AML-193 (cell line): ENCODE data around the gene PACSIN1.

Experiments used
- DNase-seq, 2 experiments: peaks; one replicate each; lab custom pipeline; 2025; lab: John Stamatoyannopoulos, UW

Gene PACSIN1, protein sequence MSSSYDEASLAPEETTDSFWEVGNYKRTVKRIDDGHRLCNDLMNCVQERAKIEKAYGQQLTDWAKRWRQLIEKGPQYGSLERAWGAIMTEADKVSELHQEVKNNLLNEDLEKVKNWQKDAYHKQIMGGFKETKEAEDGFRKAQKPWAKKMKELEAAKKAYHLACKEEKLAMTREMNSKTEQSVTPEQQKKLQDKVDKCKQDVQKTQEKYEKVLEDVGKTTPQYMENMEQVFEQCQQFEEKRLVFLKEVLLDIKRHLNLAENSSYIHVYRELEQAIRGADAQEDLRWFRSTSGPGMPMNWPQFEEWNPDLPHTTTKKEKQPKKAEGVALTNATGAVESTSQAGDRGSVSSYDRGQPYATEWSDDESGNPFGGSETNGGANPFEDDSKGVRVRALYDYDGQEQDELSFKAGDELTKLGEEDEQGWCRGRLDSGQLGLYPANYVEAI

DNA sequence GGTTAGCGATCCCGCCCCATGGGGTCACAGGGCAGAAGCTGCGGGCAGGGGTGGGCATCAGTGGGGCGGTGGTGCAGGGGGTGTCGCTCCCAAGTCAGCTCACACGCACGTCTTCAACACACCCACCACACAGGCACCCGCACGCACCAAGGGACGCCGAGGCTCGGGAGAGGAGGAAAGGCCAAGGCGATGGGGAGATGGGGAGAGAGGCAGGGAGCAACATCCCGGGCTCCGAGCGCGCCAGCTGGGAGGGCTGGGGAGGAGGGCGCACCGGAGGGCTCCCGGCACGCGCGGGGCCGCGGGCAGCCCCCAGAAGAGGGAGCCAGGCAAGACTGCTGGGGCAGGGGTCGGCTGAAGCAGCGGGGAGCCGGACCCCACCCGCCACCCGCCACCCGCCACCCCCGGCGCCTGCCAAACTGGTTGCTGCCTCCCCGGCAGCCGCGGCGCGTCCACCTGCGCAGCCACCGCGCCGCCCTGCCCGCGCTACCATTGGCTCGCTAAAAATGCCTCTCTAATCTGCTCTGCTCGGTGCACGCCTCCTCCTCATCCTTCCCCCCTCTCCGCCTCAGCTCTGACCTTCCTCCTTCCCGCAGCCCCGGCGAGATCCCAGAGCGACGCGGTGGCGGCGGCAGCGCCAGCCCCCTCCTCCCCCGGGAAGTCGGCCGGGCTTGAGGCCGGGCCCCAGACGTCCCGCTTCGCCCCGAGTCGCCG is at the start of gene PACSIN1:
TSS of gene PACSIN1 (plus strand) at position 546 of the 711 bp plus-strand sequence. CDS start 60,230 bp downstream, outside the sequence.
- no peak for DNase-seq

DNA sequence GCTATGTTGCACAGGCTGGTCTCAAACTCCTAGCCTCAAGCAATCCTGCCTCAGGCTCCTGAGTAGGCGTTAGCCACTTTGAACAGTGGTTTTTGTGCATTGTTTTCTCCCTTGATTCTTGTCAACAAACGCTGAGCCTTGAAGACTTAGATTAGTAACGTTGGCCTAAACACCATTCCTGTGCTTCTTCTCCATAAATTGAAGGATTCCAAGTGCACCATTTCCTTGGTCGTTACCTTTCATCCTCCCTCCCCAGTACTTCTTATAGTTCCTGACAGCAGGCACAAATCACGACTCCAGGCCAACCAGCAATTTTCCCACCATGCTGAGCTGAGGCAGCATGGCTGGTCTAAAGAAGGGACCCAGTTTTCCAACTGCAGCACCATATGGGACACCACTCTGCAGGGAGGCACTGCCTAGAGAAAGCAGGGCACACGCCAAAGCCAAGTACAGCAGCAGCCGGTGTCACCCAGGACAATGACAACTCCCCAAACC is 49.0 kb upstream of the PACSIN1 start:
- DNase-seq = no peak

DNA sequence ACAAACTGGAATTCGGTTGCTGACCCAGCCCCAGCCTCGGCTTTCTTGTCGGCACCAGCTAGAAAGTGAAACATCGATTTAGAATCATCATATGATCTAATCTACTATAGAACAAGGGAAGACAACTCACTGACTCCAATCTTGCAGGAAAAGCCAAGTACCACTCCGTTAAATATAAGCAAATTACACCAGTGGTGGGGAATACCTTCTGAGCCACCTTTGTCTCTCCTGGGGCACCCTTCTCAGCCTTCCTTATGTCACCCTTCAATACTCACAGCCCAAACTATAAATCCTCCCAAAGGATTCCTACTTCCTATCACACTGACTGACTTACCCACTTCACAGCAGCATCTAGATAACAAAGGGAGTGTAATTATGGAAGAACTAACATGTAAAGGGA is 47.5 kb upstream of the PACSIN1 start:
- no peak for DNase-seq

DNA sequence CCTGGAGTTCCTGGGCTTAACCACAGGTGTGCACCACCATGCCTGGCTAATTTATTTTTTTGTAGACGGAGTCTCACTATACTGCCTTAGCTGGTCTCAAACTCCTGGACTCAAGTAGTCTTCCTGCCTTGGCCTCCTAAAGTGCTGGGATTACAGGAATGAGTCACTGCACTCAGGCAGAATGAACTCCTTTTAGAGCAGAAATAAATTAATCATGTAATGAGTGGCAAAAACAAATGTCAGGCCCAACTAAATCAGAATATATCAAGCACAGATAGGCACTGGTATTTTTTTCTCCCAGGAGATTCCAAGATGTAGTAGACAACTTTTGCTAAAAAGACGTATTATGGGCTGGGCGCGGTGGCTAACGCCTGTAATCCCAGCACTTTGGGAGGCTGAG is 42.6 kb upstream of the PACSIN1 start:
- DNase-seq = no peak

DNA sequence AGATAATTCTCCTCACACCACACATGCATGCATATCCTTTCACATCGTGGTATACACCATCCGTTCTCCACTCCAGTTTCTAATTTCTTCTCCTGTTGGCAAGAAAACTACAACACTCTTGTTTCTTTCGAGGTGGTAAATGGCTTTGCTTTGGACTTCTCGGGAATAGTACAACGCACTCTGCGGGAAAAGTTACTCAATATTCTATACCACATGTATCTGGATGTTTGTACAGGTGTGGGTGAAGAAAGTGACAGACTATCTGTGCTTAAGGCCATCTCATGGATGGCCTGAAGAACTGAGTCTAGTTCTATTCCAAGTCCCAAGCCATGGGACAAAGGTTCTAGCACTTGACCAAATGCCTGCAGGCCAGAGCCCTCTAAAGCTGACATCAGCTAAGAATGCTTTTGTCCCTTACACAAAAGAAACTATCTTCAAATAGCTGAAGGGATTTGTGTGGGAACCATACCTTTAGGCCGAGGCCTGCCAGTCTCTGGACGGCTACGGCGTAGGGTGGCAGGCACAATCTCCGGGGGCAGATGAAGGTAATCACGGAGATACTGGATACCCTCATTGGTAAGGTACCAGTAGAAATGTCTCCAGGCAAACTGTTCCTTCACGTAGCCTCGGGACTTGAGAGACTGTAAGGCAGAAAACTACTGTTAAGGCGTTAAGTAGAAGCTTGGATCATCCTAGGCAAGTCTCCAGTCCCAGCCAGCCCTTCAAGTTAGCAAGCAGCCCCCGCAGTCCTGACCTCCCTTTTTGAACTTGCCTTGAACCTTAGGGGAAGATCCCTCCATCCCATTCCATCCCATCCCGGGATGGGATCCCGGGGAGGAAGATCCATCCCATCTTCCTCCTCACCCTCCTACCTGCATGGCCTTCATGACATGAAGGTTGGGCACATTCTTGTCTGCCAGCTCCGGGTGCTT is 41.4 kb upstream of the PACSIN1 start:
- no peak for DNase-seq

DNA sequence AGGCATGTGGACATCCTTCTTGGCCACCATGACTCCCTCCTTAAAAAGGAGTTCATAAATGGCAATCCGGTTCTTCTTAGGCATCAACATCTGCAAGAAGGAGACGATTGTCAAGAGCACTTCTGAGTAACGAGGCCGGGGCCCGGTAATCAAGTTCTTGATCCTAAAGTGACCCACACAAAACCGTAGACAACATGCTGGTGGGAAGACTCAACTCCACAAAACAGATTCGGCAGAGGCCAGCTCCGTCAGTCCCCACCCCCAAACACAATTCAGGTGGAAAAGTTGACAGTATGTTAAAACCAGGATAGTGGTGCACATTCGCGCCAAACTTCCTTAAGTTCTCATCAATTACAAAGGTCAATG is 40.8 kb upstream of the PACSIN1 start:
- no peak for DNase-seq

DNA sequence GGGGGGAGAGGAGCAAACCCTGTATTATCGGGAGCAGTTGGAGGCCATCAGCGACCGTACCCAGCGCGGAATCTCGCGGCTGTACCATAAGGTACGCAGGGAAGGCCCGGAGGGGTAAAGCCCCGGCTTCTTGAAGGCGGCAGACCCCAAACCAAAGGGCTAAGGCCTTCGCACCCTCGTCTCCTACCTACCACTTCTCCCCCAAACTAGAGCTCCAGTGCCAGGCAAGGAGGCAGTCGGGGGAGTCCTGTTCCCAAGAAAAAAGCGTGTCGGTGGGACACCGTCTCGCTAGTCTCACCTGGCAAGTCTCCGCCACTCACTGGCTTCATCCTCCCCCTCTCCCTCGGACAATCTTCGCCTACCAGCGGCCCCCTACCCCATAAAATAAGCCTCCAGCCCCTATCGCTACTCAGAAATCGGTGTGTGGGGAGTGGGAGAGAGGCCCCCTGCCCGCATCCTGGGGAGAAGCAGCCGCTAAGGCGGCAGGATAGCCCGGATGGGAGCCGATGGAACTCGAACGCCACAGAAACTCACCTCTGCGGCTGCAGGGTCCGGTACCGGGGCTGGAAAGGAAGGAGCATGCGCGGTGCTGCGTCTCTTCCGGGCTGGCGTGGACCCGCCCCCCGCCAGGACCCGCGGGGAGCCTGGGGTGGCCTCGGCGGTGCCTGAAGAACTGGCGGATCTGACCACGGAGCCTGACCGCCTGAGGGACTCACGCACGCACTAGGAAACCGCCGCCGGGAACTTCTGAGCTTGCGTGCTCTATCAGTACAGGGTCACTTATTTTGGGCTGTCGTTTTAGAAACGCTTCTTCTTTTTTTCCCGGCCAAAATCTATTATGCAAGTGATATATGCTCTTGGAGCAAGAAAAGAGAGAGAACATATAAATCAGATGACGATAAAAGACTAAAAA is 40.1 kb upstream of the PACSIN1 start, which contains the start of gene RPS10:
TSS of gene RPS10 (minus strand) at position 572 of the 913 bp plus-strand sequence. CDS start 848 bp downstream, outside the sequence.
- DNase-seq = peak; percentile 91 to 92

DNA sequence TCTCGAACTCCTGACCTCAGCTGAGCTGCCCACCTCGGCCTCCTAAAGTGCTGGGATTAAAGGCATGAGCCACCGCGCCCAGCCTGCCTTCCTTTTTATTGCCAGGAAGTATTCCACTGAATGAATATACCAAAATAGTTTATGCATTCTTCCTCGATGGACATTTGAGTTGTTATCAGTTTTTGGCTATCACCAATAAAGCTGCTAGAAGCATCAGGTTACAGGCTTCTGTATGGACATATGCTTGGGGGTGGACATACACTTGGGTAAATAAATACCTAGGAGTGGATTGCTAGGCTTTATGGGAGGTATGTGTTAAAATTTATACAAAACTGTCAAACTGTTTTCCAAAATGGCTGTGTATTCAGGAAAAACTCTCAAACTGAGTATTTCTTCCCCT is 30.0 kb upstream of the PACSIN1 start:
- DNase-seq = no peak

DNA sequence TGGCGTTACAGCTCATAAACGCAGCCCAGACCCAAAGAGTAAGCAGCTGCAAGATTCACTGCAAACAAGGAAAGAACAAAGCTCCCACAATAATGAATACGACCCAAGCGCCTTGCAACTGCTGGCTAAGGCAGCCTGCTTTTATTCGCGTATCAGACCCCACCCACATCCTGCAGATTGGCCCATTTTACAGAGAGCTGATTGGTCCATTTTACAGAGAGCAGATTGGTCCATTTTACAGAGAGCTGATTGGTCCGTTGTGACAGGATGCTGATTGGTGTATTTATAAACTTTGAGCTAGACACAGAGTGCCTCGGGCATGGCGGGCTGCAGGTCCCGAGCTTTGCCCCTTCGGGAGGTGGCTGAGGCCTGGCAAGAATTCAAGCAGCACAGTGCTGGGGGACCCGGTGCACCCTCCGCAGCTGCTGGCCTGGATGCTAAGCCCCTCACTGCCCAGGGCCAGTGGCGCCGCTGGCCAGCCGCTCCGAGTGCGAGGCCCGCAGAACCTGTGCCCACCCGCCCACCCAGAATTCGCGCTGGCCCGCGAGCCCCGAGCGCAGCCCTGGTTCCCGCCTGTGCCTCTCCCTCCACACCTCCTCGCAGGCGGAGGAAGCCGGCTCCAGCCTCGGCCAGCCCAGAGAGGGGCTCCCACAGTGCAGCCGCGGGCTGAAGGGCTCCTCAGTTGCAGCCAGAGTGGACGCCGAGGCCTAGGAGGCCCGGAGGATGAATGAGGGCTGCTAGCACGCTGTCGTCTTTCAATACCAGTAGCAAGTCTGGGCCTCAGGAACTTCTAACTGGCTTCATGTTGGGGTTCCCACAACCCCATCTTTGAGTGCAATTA is 28.9 kb upstream of the PACSIN1 start:
- DNase-seq = no peak

DNA sequence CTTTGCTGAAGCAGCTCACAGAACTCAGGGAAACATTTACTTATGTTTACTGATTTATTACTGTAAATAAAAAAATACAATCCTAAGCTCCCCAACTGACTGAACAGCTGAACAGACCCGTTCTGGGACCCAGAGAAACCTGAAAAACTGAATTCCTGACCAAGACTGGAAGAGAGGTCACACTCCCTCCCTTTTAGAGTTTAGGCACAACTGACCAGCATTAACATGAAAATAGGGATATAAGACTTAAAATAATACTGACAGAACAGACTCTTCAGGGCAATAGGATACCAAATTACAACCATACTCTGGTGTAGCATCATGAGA is 28.3 kb upstream of the PACSIN1 start:
- DNase-seq = no peak

DNA sequence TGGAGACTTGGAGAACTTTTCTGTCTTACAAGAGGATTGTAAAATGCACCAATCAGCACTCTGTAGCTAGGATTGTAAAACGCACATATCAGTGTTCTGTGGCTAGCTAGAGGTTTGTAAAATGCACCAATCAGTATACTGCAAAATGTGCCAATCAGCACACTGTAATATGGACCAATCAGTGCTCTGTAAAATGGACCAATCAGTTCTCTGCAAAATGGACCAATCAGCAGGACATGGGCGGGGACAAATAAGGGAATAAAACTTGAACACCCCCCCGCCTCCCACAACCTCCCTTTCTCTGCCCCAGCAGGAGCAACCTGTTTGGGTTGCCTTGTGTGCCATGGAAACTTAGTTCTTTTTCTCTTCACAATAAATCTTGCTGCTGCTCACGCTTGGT is 27.2 kb upstream of the PACSIN1 start:
- no peak for DNase-seq

DNA sequence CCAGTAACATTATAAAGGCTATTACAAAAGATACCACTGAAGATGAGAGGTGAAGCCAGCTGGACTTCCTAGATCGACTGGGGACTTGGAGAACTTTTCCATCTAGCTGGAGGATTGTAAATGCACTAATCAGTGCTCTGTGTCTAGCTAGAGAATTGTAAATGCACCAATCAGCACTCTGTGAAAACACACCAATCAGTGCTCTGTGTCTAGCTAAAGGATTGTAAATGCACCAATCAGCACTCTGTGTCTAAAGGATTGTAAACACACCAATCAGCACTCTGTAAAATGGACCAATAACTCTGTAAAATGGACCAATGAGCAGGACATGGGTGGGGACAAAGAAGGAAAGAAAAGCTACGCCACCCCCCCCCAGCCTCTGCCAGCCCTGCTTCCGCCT is 26.4 kb upstream of the PACSIN1 start:
- DNase-seq = no peak

DNA sequence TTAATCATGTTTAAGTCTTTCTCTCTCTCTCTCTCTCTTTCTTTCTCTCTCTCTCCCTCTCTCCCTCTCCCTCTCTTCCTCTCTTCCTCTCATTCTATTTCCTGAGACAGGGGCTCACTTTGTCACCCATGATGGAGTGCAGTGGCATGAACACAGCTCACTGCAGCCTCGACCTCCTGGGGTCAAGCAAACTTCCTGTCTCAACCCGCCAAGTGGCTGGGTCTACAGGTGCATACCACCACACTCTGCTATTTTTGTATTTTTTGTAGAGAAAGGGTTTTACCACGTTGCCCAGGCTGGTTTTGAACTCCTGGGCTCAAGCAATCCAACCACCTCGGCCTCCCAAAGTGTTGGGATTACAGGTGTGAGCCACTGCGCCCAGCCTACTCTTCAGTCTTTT is 24.4 kb upstream of the PACSIN1 start:
- DNase-seq = no peak

DNA sequence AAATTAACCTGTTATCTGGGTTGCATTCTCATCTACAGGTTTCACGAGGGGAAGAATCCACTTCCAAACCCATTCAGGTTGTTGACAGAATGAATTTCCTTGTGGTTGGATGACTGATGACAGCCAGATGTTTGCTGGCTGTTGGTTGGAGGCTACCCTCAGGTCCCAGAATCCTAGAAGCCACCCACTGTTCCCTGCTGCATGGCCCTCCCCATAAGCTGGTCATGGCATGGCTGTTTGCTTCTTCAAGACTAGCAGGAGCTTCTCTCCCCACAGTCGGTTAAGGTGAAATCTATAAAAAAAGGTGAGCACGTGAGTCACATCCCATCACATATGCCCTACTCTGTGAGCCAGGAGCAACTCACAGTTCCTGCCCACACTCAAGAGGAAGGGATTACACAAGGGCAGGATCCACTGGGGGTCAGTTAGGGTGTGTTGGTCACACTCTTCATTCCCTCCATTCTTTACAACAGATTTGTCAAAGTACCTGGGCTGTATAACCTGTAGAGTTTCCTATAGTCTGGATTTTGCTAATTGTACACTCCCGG is 20.5 kb upstream of the PACSIN1 start:
- DNase-seq = no peak

DNA sequence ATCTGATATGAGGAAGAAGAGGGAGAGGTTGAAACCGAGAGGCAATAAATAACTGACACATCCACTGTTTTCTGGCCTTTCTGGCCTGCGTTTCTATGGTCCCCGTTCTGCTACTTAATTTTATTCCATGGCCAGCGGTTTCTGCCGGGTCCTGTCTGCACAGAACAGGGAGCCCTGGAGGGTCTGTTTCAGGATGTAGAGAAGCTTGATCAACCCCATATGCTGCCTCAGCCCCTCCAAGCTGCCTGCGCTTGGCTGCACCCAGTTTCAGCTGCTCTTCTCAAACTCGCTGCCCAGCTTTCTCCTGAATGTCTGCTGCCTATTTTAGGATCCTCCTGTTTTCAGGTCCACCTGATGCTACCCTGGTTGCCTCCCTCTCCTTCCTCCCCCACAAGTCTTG is 18.5 kb upstream of the PACSIN1 start:
- no peak for DNase-seq

DNA sequence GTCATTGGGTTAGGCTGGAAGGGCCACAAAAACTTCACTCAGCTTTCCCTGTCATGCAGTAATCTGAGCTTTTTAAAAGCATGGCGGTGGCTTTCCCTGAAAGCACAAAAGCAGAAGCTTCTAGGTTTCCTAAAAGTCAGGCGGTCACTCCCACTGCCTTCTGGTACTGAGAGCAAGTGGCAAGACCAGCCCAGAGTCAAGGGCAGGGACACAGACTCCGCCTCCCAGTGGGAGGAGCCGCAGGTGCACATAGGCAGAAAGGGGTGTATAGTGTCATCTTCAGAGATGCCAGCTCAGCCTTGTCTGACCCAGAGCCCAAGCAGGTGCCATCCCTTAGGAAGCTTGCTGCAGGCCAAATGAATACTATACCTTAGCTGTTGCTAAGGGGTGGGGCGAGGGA is 18.0 kb upstream of the PACSIN1 start:
- DNase-seq = no peak

DNA sequence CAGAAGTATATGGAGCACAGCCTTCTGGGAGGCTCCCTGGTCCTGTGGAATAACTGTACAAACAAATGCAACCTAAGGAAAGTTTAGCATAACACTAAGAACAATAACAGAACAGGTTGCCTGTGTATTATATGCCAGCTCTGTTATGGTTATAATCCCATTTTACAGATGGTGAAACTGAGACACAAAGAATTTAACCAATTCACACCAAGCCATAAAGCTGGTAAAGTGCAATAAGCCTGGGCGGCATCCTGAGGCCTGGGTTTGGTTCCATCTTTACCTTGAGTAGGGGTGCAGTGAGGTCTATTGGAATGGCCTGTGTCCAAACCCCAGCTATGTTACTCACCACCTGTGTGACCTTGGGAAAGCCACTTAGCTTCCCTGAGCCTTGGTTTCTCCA is 14.7 kb upstream of the PACSIN1 start:
- DNase-seq = no peak

DNA sequence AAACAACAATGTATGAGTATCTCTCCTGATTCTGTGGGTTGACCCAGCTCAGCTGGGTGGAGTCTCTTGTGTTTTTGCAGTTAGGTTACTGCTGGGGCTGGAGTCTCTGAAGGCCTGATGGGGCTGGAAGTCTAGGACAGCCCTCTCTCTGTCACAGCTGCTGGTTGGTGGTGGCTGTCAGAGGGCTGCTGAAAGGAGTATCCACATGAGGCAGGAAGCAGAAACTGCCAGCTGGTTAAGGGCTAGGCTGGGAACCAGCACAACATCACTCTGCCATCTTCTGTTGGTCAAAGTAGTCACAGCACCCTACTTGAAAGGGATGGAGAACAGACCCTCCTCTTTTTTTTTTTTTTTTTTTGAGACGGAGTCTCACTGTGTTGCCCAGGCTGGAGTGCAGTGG is 10.0 kb upstream of the PACSIN1 start:
- no peak for DNase-seq

DNA sequence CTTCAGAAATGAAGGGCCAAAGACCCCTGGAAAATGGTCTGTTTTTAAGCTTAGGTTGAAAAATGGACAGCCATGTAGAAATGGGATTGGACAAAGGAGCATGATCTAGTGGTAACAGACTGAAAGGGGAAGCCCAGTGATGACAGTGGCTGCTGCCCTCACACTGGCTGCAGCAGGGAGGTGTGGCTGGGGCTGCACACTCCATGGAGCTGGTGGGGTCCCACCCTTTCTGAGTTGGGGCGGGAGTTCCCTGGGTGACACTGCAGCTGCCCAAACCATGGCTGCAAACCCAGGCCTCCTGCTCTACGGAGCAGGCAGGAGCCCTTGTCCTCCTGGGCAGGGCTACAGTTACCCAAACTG is 8.5 kb upstream of the PACSIN1 start:
- no peak for DNase-seq
